GM12878 (cell line): ENCODE results near the gene SCLT1. TPM values are rescaled to one million over a fixed set of nuclear protein-coding genes. Genes with fewer than 3 reads are reported as not detected.

Source experiments
- ATAC-seq: fragments of 200-7000 bp; cut with Tn5 transposase; 3 replicates; pipeline ENCODE4 v1.9.1; 2020; ENCODE audit warnings: mild to moderate bottlenecking, moderate library complexity
- BruUV-seq: library from RNA; stranded (reverse); fragments of 400-500 nt; replicated peaks from 2 replicates; lab custom pipeline; 2021; lab: Mats Ljungman, UMichigan
- CTCF ChIA-PET: fragments of 300-600 bp; sonication (Branson Sonifier 250); formaldehyde crosslinking; extraction: SDS; loops from one replicate; lab custom pipeline; 2021; ENCODE audit warnings: inconsistent platforms; lab: Yijun Ruan, JAX
- POLR2A ChIA-PET: fragments of 350-600 bp; formaldehyde crosslinking; extraction: SDS; loops from one replicate; lab custom pipeline; 2021; ENCODE audit warnings: inconsistent platforms; lab: Charles Lee
- RAD21 ChIA-PET: fragments of 300-600 bp; sonication (Branson Sonifier 250); formaldehyde crosslinking; loops from one replicate; lab custom pipeline; 2023; ENCODE audit warnings: antibody characterized with exemption; ENCODE audit not compliant: unreplicated experiment; lab: Charles Lee
- SMC1A ChIA-PET: fragments of 300-600 bp; sonication (Branson Sonifier 250); formaldehyde crosslinking; loops from one replicate; lab custom pipeline; 2023; ENCODE audit not compliant: unreplicated experiment, uncharacterized antibody; lab: Charles Lee
- DNase-seq: peaks from one replicate; pipeline ENCODE4 v3.0.0-alpha.2; 2011; ENCODE audit warnings: low read depth, low spot score
- FAIRE-seq: peaks from 3 replicates; lab custom pipeline; 2011; peaks lifted over from hg19 to GRCh38; lab: Jason Lieb, UNC
- H2AFZ ChIP-seq: 2 replicates; pipeline ENCODE4 v1.6.0; 2011; ENCODE audit warnings: low read depth, low read length, control low read depth; ENCODE audit not compliant: control insufficient read depth
- H3K27ac ChIP-seq: 2 replicates; pipeline ENCODE4 v1.5.1; 2011; ENCODE audit warnings: control low read depth; ENCODE audit not compliant: control insufficient read depth, insufficient read depth
- H3K27me3 ChIP-seq, 2 experiments: replicated peaks in 1 of 2; 2 replicates each; pipeline versions ENCODE4 v1.6.0 to v1.6.1; 2011; ENCODE audit warnings: low read length in 1 of 2; ENCODE audit not compliant: control insufficient read depth in 2 of 2, insufficient read depth in 2 of 2
- H3K36me3 ChIP-seq, 2 experiments: 2 replicates each; pipeline ENCODE4 v1.5.1; 2011; ENCODE audit warnings: low read length in 1 of 2; ENCODE audit not compliant: control insufficient read depth in 2 of 2, insufficient read depth in 2 of 2
- H3K4me1 ChIP-seq: 2 replicates; pipeline ENCODE4 v1.6.1; 2011; ENCODE audit warnings: mild to moderate bottlenecking, low read length, moderate library complexity, mixed read lengths; ENCODE audit not compliant: control insufficient read depth, insufficient read depth
- H3K4me2 ChIP-seq: 2 replicates; pipeline ENCODE4 v1.6.0; 2011; ENCODE audit warnings: control low read depth; ENCODE audit not compliant: control insufficient read depth, insufficient read depth
- H3K4me3 ChIP-seq: fragments of 200-600 bp; sonication (generic); 2 replicates; pipeline ENCODE4 v1.5.1; 2016
- H3K79me2 ChIP-seq: 2 replicates; pipeline ENCODE4 v1.6.0; 2011; ENCODE audit warnings: low read length; ENCODE audit not compliant: control insufficient read depth, insufficient read depth
- H3K9ac ChIP-seq: 2 replicates; pipeline ENCODE4 v1.8.0; 2011; ENCODE audit warnings: low read length, control low read depth, mixed read lengths; ENCODE audit not compliant: control insufficient read depth, insufficient read depth
- H3K9me3 ChIP-seq: replicated peaks from 3 replicates; pipeline ENCODE4 v1.5.1; 2011; ENCODE audit warnings: mild to moderate bottlenecking, low read length; ENCODE audit not compliant: control insufficient read depth, insufficient read depth
- H4K20me1 ChIP-seq: 2 replicates; pipeline ENCODE4 v1.6.0; 2011; ENCODE audit not compliant: control insufficient read depth, insufficient read depth
- ASH2L ChIP-seq: fragments of 300-600, 200-600 bp; sonication (generic); IDR thresholded peaks from 2 replicates; pipeline ENCODE4 v1.6.1; 2017; ENCODE audit warnings: low read depth, mild to moderate bottlenecking, borderline replicate concordance
- HDAC2 ChIP-seq: fragments of 200-600 bp; sonication (generic); IDR thresholded peaks from 2 replicates; pipeline ENCODE4 v1.6.1; 2017
- RAD51 ChIP-seq: fragments of 450-650 bp; IDR thresholded peaks from 2 replicates; pipeline ENCODE4 v1.6.1; 2016; ENCODE audit warnings: moderate library complexity, mild to moderate bottlenecking, inconsistent platforms
- SPI1 ChIP-seq: IDR thresholded peaks from 2 replicates; pipeline ENCODE4 v1.6.1; 2011; ENCODE audit warnings: low read depth, mild to moderate bottlenecking, low read length, moderate library complexity, borderline replicate concordance; ENCODE audit not compliant: insufficient read depth
- YBX1 ChIP-seq: fragments of 450-650 bp; IDR thresholded peaks from 2 replicates; pipeline ENCODE4 v1.6.1; 2016; ENCODE audit warnings: antibody characterized with exemption
- WGBS: methylation state at CpG from one replicate; pipeline ENCODE4 v1.1.6; 2016; ENCODE audit warnings: low lambda C conversion rate; ENCODE audit not compliant: insufficient replicate concordance, insufficient coverage; ENCODE audit errors: missing lambda C conversion rate; 5-methylcytosine and 5-hydroxymethylcytosine counted together
- in situ Hi-C: fragments of 300-500 bp; cut with MboI; formaldehyde crosslinking; loops from 9 replicates; pipeline ENCODE4 v1.14.3; 2018; ENCODE audit warnings: mixed read lengths
- intact Hi-C: fragments of 100-400 bp; cut with micrococcal nuclease; formaldehyde crosslinking; loops from one replicate; pipeline ENCODE4 v1.14.2; 2022; ENCODE audit not compliant: unreplicated experiment
- polyA plus RNA-seq, 11 experiments: library from polyadenylated mRNA; depleted of rRNA in 4 of 11; unstranded in 6 of 11; stranded (reverse) in 5 of 11; fragments of >200 nt; fragmentation: Nextera tagmentation in 4 of 11; fragmentation: Illumina TruSeq in 1 of 11; extraction: Ambion mirVana in 4 of 11; extraction: Trizol in 1 of 11; gene quantifications; 1 replicate in 1 of 11; 2 replicates in 10 of 11; pipeline versions ENCODE4 v1.2.1 to v1.2.3, GENCODE V29; 2011 to 2016; ENCODE audit warnings: inconsistent platforms in 2 of 11, missing spikeins in 2 of 11, low read depth in 1 of 11
- total RNA-seq, 4 experiments: library from RNA; depleted of rRNA in 3 of 4; stranded (reverse); fragments of >200 nt in 3 of 4; fragmentation: Illumina TruSeq in 1 of 4; extraction: Trizol in 1 of 4; gene quantifications; 2 replicates each; pipeline versions ENCODE4 v1.2.1 to v1.2.3, GENCODE V29; 2013 to 2021
- TF ChIP-seq, protein P1 (sequence below): IDR thresholded peaks from 2 replicates; pipeline ENCODE4 v1.6.1; 2012; ENCODE audit warnings: low read depth, low read length, improper control_type of control experiment
- TF ChIP-seq, protein P2 (sequence below): IDR thresholded peaks from 2 replicates; pipeline ENCODE4 v1.6.1; 2011; ENCODE audit warnings: borderline replicate concordance, low read depth, mild to moderate bottlenecking, moderate library complexity, low read length; ENCODE audit not compliant: insufficient read depth, poor library complexity, severe bottlenecking

Gene SCLT1
- total and polyA plus RNA-seq, 10 of the 15 experiments (the other 5 are each of a cell fraction or from before 2014, with no cell fraction given), result 7.8 to 31.4 (median 19.6) TPM

DNA sequence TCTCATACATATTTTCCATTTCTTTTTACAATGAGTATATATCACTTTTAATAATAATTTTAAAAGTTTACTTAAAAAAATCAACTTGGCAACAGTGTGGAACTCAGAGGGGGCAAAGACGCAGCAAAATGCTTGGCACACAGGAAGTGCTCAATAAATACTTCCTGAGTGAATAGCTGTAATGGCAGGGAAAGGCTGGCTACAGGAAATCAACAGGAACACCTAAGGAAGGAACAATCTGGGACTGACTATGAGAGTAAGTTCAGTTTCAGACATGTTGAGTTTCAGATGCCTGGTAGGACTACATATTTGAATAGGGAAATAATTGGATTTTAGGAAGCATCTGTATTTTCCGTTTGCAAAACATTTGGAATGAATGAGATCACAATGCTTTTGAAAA, 137.6 kb downstream of the SCLT1 start:
- H3K36me3 ChIP-seq, result no peaks in the 10 kb centered on the region; a peak in 1 of 4 replicates
- intact Hi-C loops (no loop called here), in situ Hi-C loops (no loop called here)
- POLR2A ChIA-PET, result no interaction called here
- TF ChIP-seq HDAC2 (no peak), SPI1 (no peak), RAD51 (no peak), ASH2L (no peak), YBX1 (no peak)
- TF ChIP-seq, protein P1, sequence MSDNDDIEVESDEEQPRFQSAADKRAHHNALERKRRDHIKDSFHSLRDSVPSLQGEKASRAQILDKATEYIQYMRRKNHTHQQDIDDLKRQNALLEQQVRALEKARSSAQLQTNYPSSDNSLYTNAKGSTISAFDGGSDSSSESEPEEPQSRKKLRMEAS, result no peak
- TF ChIP-seq, protein P2, sequence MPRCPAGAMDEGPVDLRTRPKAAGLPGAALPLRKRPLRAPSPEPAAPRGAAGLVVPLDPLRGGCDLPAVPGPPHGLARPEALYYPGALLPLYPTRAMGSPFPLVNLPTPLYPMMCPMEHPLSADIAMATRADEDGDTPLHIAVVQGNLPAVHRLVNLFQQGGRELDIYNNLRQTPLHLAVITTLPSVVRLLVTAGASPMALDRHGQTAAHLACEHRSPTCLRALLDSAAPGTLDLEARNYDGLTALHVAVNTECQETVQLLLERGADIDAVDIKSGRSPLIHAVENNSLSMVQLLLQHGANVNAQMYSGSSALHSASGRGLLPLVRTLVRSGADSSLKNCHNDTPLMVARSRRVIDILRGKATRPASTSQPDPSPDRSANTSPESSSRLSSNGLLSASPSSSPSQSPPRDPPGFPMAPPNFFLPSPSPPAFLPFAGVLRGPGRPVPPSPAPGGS, result no peak
- H3K9me3 ChIP-seq, result no peaks in the 10 kb centered on the region
- RAD21 ChIA-PET, result interaction anchor here (1.2 kb wide), 1 partner anchor 10 kb away, joined by 3 read pairs; no protein-coding TSS in a partner anchor
- SMC1A ChIA-PET, result no interaction called here
- no peaks in the 10 kb centered on the region for H3K4me1 ChIP-seq
- no peaks in the 10 kb centered on the region for H4K20me1 ChIP-seq
- H3K79me2 ChIP-seq, result no peaks in the 10 kb centered on the region
- DNase-seq (no peak), ATAC-seq (no peak), FAIRE-seq (no peak)
- H3K9ac ChIP-seq, result no peak overlapping the region
- WGBS, result 98% methylated on average over 2 of the region's 2 CpGs
- CTCF ChIA-PET, result no interaction called here
- no peaks in the 10 kb centered on the region for H3K27me3 ChIP-seq
- H3K4me3 ChIP-seq, result no peak overlapping the region
- no TSS peak for BruUV-seq
- no peak overlapping the region for H3K27ac ChIP-seq
- H3K4me2 ChIP-seq, result no peak overlapping the region
- H2AFZ ChIP-seq, result no peak overlapping the region
